Activated CD4-positive, alpha-beta T cell treated with anti-CD3 and anti-CD28 coated beads, Interleukin-10, Interleukin-2, amounts not matched to agents 100 ng/mL and 50 ng/mL, durations not matched to agents 16 hours and 8 hours (primary cell): ENCODE data around the gene UBE2D4.
"Not testable (repeated sequence)": the region's sequence is repeated elsewhere in the genome, so short reads cannot be mapped to it uniquely, and the experiment has no call there.

Source experiments
- DNase-seq: peaks from one replicate; pipeline ENCODE4 v3.0.0-alpha.2; 2020

The UBE2D4 gene

DNA sequence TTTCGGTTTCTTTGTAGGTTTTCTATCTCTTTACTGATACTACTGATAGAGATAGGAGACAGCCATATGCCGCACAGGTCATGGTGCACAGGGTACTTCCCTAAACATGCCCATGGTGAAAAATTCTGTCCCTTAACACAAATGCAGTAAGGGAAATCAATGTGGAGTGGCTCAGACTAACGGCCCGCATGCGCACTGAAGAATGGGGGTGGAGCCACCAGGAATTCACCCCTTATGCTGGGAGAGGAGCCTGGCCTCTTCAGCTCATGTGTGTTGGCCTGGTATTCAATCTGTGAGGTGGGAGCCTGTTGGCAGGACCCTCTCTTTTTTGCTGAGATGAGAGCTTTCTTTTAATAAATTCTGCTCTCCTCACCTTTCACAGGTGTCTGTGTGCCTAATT, 11.4 kb upstream of the UBE2D4 start:
- DNase-seq: no peak

DNA sequence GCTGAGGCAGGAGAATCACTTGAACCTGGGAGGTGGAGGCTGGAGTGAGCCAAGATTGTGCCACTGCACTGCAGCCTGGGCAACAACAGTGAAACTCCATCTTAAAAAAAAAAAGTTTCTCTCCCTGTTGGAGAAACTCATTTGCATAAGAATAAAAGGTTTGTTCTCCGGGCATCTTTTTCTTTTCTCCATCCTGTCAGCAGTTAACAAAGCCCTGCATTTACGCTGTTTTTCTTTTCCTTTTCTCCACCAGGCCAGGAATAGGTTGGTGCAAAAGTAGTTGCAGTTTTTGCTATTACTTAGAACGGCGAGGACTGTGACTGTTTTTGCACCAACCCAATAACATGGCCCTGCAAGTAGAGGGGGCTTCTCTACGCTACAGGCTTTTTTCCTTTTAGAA, 10.3 kb upstream of the UBE2D4 start:
- DNase-seq: no peak

DNA sequence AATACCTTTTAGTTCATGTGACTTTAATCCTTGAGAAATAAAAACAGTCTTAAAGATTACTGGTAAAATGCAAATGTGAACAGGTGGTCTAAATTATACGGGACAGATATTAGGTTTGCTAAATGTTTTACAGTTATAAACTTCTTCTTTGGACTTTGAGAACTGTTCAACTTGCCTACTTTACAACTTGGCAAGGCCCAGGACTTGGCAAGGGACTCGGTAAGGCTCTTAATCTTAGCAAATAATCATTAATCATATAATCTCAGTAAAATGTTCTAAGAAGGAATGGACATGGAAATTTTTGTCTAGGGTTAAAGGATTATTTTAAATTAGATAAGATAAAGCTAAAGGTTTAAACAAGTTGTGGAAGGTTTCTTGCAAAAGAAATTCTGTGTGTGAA, 4.8 kb upstream of the UBE2D4 start:
- DNase-seq: no peak

DNA sequence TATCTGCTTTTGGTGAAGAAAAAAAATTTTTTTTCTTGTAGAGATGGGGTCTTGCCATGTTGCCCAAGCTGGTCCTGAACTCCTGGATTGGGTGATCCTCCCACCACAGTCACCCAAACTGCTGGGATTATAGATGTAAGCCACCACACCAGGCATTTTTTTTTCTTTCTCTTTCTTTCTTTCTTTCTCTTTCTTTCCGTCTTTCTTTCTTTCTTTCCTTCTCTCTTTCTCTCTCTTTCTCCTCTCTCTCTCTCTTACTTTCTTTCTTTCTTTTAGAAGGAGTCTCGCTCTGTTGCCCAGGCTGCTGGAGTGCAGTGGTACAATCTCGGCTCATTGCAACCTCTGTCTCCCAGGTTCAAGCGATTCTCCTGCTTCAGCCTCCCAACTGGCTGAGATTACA, 3.5 kb upstream of the UBE2D4 start:
- no peak for DNase-seq

DNA sequence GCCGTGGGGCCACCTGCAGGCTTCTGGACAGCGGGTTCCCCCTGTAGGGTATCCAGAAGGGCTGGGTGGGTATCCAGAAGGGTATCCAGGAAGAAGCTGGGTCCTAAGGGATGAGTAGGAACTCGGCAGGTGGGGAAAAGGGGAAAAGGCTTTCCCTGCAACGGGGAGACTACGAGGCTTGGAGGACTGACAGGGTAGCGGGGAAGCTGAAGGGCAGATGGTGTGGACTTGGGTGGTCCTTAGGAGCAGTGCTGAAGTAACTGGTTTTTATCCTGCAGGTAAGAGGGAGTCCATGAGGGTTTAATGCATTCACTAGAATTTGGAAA, 525 bp downstream of the UBE2D4 start:
- no peak for DNase-seq

DNA sequence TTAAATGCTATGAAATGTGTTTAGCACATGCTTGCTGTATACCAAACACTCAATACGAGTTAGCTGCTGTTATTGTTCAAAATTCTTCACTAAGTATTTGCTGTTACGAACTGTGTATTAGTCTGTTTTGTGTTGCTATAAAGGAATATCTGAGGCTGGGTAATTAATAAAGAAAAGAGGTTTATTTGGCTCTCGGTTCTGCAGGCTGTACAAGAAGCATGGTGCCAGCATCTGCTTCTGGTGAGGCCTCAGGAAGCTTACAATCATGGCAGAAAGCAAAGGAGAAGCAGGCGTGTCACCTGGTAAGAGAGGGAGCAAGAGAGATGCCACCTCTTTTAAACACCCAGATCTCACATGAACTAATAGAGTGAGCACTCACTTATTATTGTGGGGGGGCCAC, 1.6 kb downstream of the UBE2D4 start:
- no peak for DNase-seq

DNA sequence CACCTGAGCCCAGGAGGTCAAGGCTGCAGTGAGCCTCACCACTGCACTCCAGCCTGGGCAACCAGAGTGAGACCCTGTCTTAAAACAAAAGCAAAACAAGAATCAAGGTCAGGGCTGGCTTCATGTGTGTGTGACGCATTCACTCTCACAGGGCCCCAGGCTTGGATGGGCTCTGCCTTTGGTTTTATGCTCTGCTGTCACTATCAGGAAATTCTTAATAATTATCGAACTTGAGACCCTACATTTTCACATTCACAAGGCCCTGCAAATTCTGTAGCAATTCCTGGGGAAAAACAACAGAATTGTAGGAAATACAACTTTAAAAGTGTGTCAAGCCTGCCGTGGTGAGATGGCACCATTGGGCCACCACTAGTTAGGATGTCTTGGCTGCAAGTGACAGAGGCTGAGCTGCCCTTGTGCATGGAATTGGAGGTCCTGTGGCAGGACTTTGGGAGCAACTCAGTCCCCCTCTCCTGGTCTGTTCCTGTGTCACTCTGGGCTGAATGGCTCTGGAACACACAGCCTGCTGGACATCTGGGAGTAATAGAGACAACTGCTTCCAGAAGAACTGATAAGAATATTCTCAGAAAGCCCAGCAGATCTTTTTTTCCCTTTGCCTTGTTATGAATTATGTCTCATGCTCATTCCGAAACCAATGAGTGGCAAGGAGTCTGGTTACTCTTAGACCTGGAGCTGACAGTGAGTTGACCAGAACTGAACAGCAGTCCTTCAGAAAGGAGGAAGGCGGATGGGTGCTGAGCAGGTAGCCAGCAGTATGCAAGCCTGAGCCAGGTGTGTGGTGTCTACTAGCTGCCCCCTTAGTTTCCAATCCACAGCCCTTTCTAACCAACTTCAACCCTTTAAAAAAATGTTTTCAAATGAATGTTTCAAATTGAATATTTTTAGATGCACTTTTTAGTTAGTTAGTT, 3.6 kb downstream of the UBE2D4 start:
- DNase-seq: no peak

DNA sequence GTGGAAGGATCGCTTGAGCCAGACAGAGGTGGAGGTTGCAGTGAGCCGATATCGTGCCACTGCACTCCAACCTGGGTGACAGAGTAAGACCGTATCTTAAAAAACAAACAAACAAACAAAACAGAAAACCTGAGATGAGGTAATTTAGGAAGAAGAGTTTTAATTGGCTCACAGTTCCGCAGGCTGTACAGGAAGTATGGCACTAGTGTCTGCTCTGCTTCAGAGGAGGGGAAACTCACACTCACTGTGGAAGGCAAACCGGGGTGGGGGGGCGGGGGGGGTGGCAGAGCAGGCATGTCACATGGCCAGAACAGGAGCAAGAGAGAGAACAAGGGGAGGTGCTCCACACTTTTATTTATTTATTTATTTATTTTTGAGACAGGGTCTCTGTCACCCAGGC, 5.1 kb downstream of the UBE2D4 start:
- DNase-seq: no peak

DNA sequence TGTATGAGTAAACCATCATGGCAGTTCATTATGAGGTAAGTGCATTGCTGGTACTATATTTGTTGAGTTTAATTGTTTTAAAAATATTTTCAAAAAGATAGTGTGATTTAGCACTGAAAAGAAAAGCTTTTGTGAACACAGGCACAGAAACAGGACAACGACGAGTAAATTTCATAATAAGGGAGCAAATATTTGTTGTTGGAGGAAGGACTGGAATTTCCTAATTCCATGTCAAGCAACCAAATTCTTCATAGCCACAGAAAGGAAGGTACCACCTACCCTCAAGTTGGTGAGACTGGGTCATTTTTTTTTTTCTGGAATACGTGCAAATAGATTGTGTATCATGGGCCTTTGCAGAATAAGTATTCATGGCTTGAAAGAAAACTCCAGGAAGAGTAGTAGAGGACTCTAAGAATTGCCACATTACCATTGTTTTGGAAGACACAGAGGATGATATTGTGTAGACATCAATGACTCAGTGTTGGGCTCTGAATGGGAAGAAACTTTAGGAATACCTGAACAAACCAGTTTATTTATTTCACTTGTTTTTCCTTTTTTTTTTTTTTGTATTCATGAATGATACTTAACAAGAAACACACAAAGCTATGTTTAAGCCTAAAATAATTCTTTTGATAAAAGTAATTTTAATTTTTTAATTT, 7.8 kb downstream of the UBE2D4 start:
- no peak for DNase-seq

DNA sequence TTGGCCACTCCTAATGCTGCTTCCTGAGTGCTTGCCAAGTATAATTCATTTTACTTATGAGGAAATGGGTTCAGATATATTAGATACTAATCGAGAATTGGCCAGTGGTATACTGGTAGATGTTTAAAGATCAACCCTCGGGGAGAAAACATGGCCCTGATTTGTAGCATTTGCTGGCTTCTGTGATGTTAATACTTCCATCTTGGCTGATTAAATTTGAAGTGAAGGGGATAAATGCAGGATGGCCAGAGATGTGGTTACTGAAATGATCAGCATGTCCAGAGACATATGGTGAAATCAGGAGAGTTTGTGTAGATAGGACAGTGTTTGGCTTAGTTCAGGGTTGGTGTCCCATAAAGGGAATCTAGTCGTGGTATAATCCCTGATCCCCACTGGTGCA, 11.2 kb downstream of the UBE2D4 start:
- no peak for DNase-seq

DNA sequence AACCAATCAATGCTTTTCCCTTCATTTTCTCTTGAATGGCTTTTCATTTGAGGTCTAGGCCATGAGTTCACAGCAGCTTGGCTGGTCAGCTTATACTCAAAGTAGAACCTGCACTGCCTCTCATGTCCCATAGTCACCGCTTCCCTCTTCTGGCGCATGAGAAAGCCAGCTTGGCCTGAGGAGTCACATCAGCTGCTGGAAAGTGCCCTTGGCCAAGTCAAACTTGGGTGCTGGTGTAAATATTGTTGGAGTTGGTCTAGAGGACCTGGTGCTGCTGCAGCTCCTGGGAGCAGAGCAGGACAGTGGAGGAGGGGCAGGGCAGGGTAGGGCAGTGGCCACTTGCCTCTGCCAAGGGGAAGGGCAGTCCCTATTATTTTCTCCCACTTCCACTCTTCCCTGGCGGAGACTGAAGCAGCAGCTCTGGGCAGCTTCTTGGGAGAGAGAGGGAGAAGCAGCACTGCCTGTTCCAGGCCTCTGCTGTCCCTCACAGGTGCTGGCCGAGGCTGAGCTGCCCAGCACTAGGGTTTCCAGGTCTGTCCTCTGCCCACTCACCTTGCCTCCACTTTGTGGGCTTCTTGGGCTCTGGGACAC, 12.8 kb downstream of the UBE2D4 start:
- no peak for DNase-seq

DNA sequence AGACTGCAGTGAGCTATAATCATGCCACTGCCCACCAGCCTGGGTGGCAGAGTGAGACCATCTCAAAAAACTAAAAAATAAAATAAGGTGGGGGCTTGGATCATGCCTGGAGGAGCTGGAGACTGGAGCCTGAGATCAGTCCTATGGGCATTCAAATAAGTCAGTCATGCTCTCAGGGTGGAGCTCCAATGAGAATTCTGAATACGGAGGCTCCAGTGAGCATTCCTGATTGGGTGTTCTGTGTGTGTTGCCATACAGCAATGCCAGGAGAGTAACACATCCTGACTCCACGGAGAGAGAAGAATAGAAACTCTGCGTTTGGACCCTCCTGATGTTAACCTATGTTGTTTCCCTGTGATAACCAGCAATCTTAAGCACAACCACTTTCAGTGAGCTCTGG, 16.0 kb downstream of the UBE2D4 start:
- no peak for DNase-seq

DNA sequence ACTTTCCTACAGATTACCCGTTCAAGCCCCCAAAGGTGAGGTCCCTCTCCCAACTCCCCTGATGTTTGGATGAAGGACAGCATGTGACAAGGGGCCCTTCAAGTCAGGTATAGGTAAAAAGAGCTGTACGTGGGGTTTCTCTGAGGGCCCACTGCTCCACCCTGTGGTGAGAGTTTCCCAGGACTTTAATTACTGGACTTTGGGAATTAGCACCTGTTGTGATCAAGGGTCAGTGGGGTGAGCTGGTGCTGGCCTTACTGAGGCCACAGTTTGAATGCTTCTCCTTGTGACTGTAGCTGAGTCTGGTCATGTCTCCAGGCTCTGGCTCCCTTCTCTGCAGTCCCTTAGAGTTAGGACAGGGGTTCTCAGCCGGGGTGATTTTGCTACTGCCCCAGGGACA, 16.8 kb downstream of the UBE2D4 start:
- no peak for DNase-seq

DNA sequence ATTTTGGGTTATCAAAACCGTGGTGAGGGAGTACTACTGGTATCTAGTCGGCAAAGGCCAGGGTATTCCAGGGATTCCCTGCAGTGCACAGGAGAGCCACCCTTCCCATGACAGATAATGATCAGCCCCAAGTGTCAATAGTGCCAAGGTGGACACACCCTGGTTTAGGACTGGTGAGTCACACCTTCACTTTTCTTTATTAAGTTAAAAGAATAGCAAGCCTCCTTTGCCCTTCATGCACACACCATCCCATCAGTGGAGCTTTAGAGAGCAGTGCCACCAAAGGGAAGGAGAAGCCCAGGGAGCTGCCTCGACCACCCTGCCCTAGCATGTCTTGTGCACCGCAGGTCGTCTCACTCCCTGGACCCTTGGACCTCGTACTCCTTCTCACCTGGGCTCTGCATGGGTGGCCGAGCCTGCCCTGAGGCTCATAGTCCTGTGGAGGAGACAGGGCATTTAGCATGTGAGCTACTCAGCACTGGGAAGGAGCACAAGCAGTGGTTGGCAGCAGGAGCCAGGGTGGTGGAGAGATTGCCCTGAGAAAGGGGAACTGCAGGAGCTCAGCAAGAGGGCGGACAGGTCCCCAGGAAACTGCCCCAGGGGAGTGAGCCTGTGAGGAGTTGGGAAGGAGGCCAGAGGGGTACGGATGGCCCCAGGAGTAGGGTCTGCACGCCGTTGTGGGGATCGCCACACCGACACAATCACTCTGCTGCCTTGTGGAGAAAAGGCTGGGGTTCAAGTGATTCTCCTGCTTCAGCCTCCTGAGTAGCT, 17.4 kb downstream of the UBE2D4 start:
- no peak for DNase-seq

DNA sequence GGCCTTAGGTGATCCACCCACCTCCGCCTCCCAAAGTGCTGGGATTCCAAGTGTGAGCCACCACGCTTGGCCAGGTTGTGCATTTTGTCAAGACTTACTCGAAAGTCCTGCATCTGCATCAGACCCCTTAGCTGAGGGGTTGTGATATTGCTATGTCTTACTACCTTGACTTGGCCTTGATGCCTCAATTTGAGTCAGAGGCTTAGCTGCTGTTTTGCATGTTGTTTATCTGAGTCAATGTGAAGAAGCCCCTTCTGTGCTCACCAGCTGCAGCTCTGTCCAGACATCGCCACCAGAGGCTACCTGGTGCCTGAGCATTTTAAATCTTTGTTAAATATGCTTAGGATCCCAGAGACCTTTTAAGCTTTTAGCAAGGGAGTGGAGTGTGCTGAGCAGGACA, 18.1 kb downstream of the UBE2D4 start:
- DNase-seq: no peak

DNA sequence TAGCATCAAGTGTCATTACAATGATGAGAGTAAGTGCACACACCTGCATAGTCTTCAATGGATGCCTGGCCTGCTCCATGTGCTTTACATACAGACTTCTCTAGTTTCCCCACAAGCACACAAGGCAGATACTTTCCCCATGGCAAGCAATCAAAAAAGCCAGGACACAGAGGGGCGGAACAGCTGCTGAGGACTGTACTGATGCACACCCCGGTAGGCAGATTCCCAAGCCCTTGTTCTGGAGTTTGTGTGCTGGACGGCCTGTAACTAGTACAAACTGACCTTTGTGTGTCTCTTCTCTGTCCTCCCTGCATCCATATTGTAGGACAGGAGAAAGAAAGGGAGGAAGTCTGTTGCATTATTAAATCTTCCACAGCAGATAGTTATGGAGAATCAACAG, 25.8 kb downstream of the UBE2D4 start:
- no peak for DNase-seq

DNA sequence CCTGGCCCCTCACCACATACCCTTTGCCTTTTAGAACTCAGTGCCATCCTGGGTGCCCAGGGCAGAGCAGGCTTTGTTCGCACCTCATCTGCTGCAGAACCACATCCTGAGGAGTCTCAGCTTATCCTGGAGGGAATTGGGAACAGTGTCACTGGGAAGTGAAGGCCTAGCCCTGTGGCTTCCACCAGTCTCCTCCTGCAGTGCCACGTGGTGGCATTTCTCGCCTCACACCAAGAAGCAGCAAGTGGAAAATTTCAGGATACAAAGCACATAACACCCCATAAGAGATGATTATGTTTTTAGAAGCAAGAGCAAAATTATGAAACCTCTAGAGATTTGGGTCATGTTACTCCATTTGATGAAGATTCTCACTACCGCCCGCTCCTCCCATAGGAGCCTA, 26.8 kb downstream of the UBE2D4 start:
- no peak for DNase-seq

DNA sequence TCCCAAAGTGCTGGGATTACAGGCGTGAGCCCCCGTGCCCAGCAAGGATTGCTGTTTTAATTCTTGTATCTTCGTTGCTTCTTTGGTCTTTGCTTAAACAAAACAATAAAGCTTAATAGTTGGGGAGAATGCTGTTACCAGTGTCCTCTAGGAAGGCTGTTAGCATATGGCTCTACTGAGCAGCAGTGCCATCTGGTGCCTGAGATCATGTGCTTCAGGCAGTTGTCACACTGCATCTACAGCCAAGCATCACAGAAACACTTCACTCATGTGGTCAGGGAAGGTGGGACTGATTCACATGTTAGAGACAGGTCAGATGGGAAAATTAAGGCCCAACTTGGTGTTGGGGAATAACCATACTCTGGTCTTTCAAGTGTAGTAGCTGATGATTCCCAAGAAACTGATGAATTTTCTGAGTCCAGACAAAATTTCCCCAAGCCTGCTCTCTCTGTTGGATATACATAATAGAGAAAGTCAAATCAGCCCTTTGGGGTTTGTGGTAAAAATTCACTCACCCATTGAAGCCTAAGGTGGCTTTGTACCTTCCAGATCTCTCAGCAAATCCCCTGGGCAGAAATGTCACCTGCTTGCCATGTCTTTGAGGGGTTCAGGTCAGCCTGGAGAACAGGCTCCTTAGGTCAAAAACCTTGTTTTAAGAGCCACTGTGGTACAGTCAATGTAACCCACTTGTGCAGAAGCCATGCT, 28.4 kb downstream of the UBE2D4 start:
- peak; percentile 22 for DNase-seq

DNA sequence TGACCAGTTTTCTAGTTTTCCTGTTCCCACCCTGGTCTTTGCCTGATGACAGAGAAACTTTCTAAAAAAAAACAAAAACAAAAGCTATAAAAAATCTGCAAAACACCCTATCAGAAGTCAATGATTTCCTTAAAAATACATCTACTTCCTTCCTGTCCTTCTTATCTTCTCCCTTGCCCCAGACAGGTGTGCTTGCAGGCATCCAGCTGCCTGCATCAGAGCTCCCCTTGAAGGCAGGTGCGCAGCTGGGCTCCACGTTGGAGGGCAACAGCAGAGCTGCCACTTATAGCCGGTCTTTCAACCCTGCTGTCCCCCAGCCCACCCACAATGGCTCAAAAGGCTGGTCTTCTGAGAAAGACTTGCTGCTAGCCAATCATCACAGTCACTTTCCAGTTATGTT, 29.8 kb downstream of the UBE2D4 start:
- no peak for DNase-seq

DNA sequence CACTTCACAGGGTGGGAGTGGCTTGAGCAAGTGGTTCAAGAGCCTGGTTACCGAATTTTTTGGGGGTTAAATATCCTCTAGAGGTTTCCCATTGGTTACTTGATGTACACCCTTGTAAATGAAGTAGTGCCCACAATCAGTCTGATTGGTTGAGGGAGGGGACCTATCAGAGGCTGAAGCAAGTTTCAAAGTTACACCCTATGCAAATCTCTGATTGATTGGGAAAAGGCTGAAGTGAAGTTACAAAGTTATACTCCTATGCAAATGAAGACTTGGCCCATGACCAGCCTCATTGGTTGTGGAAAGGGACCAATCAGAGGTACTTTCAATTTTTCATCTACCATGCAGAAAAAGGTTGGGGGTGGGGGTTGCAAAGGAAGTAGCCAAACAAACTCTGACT, 34.7 kb downstream of the UBE2D4 start:
- no peak for DNase-seq

DNA sequence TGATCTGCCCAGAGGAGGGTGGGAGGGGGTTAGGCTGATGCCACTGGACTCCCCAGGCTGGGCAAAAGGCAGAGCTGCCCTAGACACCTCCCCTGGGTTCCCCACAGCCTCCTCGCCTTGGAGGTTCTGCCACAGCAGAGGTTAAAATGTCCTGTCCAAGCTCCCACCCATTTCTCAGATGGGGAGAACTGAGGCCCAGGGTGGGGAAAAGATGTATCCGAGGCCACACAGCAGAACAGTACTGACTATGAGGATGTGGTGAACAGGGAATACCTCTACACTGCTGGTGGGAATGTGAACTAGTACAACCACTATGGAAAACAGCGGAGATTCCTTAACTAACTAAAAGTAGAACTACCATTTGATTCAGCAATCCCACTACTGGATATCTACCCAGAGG, 40.2 kb downstream of the UBE2D4 start:
- not testable (repeated sequence) for DNase-seq

DNA sequence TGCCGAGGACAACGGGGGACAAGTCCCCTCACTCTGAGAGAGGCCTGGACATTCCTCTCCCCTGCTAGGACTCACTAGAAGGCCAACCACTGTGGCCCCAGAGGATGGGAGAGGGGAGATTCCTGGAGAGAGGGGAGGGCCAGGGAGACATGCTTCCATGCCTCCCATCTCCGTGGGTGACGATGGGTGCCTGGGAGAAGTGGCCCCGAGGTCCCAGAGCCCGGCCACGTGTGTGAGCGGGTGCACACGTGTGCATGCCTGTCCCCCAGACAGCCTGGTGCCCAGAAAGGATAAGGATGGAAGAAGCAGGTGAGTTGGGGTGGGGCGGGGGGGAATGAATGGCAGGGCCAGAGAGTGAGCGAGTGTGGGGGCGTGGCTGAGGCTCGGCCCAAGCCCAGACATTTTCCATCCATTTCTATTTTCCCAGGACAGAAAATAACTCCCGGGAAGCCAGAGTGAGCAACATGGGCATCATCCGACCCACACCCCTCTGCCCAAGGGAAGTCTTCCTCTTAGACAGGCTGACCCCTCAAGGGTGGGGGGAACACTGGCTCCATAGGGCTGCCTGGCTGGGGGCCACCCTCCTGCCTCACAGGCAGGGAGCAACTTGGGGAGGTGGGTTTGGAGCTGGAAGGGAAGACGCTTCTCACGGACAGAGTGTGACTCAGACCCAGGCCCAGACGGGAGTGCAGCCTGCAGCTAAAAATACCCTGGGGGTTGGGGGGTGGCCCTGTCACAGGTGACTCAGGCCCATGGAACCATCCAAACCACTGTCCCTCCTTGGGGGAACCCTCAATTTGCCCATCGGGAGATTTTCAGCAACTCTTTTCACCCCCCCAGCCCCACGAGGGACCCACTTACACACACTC, 42.2 kb downstream of the UBE2D4 start:
- DNase-seq: not testable (repeated sequence)
